ENCODE data around the gene CCR7.

DNA sequence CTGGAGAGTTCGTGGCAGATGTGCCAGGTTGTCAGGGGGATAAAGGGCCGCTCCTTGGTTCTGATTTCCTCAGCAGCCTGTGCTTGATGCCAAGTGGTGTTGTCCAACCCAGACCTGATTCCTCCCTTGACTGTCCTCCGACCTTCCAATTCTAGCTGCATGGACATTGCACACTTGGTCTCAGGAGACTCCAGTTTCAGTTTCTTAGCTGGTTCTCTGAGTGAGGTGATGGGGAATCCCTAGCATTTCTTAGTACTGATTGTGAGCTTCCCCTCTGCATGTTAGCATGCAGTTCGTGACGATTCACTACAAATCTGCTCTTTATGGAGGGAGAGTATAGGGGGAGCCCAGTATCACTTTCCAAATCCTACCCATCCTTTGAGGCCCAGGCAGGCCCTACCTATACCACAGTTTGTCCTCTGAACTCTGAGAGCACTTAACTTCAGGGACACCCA, 12.4 kb upstream of the CCR7 start:
- no peak for TF ChIP-seq EZH2 (IDR thresholded peaks at IDR 0.05; ENCODE audit: insufficient read depth, poor library complexity, severe bottlenecking)
- no peak for TF ChIP-seq EZH2phosphoT487 (IDR thresholded peaks at IDR 0.05; ENCODE audit: insufficient read depth, low read depth)

Measured in GM23248 (cell line).